GM18520 (cell line): Measurements from ENCODE around the gene FLT1.

Experiments used
- ATAC-seq: cut with Tn5 transposase; IDR thresholded peaks from one replicate; pipeline ENCODE4 v1.9.1; 2021; ENCODE audit not compliant: unreplicated experiment

The FLT1 gene

GRCh38 chr13:28490061-28490460 lies 4.9 kb downstream of the FLT1 start:
- ATAC-seq, result no peak

- no peak for ATAC-seq
Measured at GRCh38 chr13:28489524-28489931, 5.4 kb downstream of the FLT1 start.

- no peak for ATAC-seq
Measured at GRCh38 chr13:28488376-28489005, 6.4 kb downstream of the FLT1 start.

- ATAC-seq, result no peak
Measured at GRCh38 chr13:28485996-28486543, 8.9 kb downstream of the FLT1 start.

- no peak for ATAC-seq
Measured at GRCh38 chr13:28485551-28485950, 9.4 kb downstream of the FLT1 start.

- no peak for ATAC-seq
Measured at GRCh38 chr13:28485097-28485496, 9.8 kb downstream of the FLT1 start.

- ATAC-seq, result no peak
Measured at GRCh38 chr13:28483313-28483931, 11.5 kb downstream of the FLT1 start.

GRCh38 chr13:28479005-28479404 lies 15.9 kb downstream of the FLT1 start:
- ATAC-seq, result no peak

- ATAC-seq, result no peak
Measured at GRCh38 chr13:28478127-28478526, 16.8 kb downstream of the FLT1 start.

- no peak for ATAC-seq
Measured at GRCh38 chr13:28477709-28477973, 17.3 kb downstream of the FLT1 start.

GRCh38 chr13:28476919-28477708 lies 17.8 kb downstream of the FLT1 start:
- no peak for ATAC-seq

GRCh38 chr13:28475916-28476725 lies 18.8 kb downstream of the FLT1 start:
- ATAC-seq, result no peak

- no peak for ATAC-seq
Measured at GRCh38 chr13:28474491-28475134, 20.3 kb downstream of the FLT1 start.

GRCh38 chr13:28473044-28473443 lies 21.9 kb downstream of the FLT1 start:
- no peak for ATAC-seq

- no peak for ATAC-seq
Measured at GRCh38 chr13:28471421-28471820, 23.5 kb downstream of the FLT1 start.

- no peak for ATAC-seq
Measured at GRCh38 chr13:28470296-28470695, 24.6 kb downstream of the FLT1 start.

- no peak for ATAC-seq
Measured at GRCh38 chr13:28469316-28469715, 25.6 kb downstream of the FLT1 start.

GRCh38 chr13:28468023-28468915 lies 26.7 kb downstream of the FLT1 start:
- ATAC-seq, result no peak

- ATAC-seq, result no peak
Measured at GRCh38 chr13:28467034-28467433, 27.9 kb downstream of the FLT1 start.

- ATAC-seq, result no peak
Measured at GRCh38 chr13:28466151-28466550, 28.8 kb downstream of the FLT1 start.
